Karpas-422 (cell line): ENCODE results near the gene RNU1-3. TPM values are rescaled to one million over a fixed set of nuclear protein-coding genes. Genes with fewer than 3 reads are reported as not detected.
"Not testable (repeated sequence)": the region's sequence is repeated elsewhere in the genome, so short reads cannot be mapped to it uniquely, and the experiment has no call there.

ENCODE experiments used
- DNase-seq: peaks from one replicate; pipeline ENCODE4 v3.0.0-alpha.2; 2015
- H2AFZ ChIP-seq: fragments of 200-600 bp; sonication (generic); 2 replicates; pipeline ENCODE4 v1.6.1; 2014; ENCODE audit warnings: antibody characterized with exemption, low read length, mixed read lengths
- H3K27ac ChIP-seq: fragments of 200-600 bp; sonication (generic); 2 replicates; pipeline ENCODE4 v1.5.1; 2014; ENCODE audit warnings: mild to moderate bottlenecking, low read length, moderate library complexity
- H3K27me3 ChIP-seq: fragments of 200-600 bp; sonication (generic); 2 replicates; pipeline ENCODE4 v1.6.1; 2014; ENCODE audit warnings: low read length, mixed read lengths
- H3K36me3 ChIP-seq: fragments of 200-600 bp; sonication (generic); 2 replicates; pipeline ENCODE4 v1.6.1; 2014; ENCODE audit warnings: low read length, mixed read lengths; ENCODE audit not compliant: insufficient read depth
- H3K4me1 ChIP-seq: fragments of 200-600 bp; sonication (generic); 2 replicates; pipeline ENCODE4 v1.6.1; 2014; ENCODE audit warnings: mild to moderate bottlenecking, low read length, mixed read lengths
- H3K4me2 ChIP-seq: fragments of 200-600 bp; sonication (generic); 2 replicates; pipeline ENCODE4 v1.6.1; 2014; ENCODE audit warnings: low read length, low read depth, mild to moderate bottlenecking; ENCODE audit not compliant: poor library complexity, severe bottlenecking
- H3K4me3 ChIP-seq: fragments of 200-600 bp; sonication (generic); 2 replicates; pipeline ENCODE4 v1.5.1; 2014; ENCODE audit warnings: mild to moderate bottlenecking, antibody characterized with exemption, low read length, mixed read lengths
- H3K79me2 ChIP-seq: fragments of 200-600 bp; sonication (generic); 2 replicates; pipeline ENCODE4 v1.6.1; 2014; ENCODE audit warnings: mild to moderate bottlenecking, low read length, mixed read lengths
- H3K9ac ChIP-seq: fragments of 200-600 bp; sonication (generic); 2 replicates; pipeline ENCODE4 v1.6.0; 2014; ENCODE audit warnings: low read length
- H3K9me2 ChIP-seq: fragments of 200-600 bp; sonication (generic), shearing (Covaris generic); replicated peaks from 2 replicates; pipeline ENCODE4 v1.6.0; 2014; ENCODE audit warnings: mild to moderate bottlenecking, low read length, moderate library complexity; ENCODE audit not compliant: insufficient read depth
- H3K9me3 ChIP-seq: fragments of 300-700, 200-600 bp; sonication (generic); 2 replicates; pipeline ENCODE4 v1.6.1; 2014; ENCODE audit warnings: low read length, mixed read lengths
- H4K20me1 ChIP-seq: fragments of 200-600 bp; sonication (generic); 2 replicates; pipeline ENCODE4 v1.6.1; 2014; ENCODE audit warnings: mild to moderate bottlenecking, antibody characterized with exemption, low read length, low read depth; ENCODE audit not compliant: insufficient read depth
- total RNA-seq: library from RNA; depleted of rRNA; stranded (reverse); fragments of >200 nt; shearing (Covaris generic); gene quantifications from 2 replicates; pipeline ENCODE4 v1.2.3, GENCODE V29; 2014; ENCODE audit warnings: low replicate concordance

The RNU1-3 gene
- total RNA-seq, 1 experiment from 2014 or later = under 0.01 TPM

- H3K9ac ChIP-seq, H3K79me2 ChIP-seq, H3K4me3 ChIP-seq, H3K36me3 ChIP-seq, H3K27me3 ChIP-seq, H2AFZ ChIP-seq, H3K4me2 ChIP-seq, H3K9me3 ChIP-seq, H4K20me1 ChIP-seq, H3K27ac ChIP-seq, H3K4me1 ChIP-seq, H3K9me2 ChIP-seq, DNase-seq: not testable (repeated sequence)
Observed at GRCh38 chr1:16700138-16700895, 33.6 kb upstream of the RNU1-3 start.

GRCh38 chr1:16699440-16699839 is 32.7 kb upstream of the RNU1-3 start:
- not testable (repeated sequence) for H4K20me1 ChIP-seq, H2AFZ ChIP-seq, DNase-seq, H3K27me3 ChIP-seq, H3K4me2 ChIP-seq, H3K36me3 ChIP-seq, H3K4me3 ChIP-seq, H3K9me3 ChIP-seq, H3K27ac ChIP-seq, H3K9me2 ChIP-seq, H3K9ac ChIP-seq, H3K4me1 ChIP-seq, H3K79me2 ChIP-seq

DNA sequence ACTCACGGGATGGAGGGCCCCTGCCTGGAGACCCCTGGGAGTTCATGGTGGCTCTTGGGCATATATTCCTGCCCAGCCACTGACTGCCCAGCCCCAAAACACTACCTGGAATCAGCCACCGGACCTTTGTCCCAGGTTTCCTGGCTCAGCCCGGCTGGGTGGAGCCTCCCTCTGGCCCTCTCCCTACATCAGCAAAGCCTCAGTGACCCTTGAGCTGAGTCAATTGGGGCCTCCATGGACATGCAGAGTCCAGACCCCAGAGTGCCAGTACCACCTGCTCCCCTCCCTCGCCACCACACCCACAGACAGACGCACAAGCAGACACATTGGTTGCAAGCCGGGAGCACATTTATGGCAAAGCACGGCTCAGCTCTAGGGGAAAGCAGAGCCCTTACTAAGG is 30.4 kb upstream of the RNU1-3 start:
- not testable (repeated sequence) for H3K4me2 ChIP-seq, H3K4me3 ChIP-seq, H3K9me2 ChIP-seq, DNase-seq, H3K9me3 ChIP-seq, H2AFZ ChIP-seq, H3K27ac ChIP-seq, H3K9ac ChIP-seq, H4K20me1 ChIP-seq, H3K79me2 ChIP-seq, H3K4me1 ChIP-seq, H3K27me3 ChIP-seq, H3K36me3 ChIP-seq

DNA sequence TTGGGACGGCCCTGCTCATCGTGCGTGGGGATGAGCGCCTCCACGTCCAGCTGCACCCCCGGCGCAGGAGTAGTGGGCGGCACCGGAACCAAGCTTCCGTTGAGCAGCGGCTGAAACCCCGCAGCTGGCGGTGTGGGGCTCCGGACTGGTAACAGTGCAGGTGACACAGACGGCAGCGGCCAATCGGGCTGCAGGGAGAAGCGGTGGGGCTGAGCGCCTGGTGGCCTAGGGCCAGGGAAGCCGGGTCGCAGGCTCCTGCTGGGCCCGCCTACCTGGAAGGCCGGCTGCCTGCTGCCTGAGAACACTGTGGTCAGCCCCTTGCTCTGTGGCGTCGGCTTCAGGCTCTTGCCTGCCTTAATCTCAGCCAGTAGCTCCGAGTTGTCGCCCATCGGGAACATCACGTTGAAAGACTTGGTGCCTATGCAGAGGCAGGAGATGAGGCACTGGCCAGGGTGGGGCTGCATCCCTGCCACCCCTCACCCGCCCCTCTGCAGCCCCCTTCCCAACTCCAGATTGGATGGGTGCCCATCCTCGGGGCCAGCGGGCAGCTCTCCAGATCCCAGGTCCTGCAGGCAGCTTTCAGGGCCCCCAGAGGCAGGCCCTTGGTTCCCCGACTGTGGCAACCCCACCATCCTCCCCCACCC is 29.9 kb upstream of the RNU1-3 start:
- not testable (repeated sequence) for H3K27me3 ChIP-seq, H3K9ac ChIP-seq, H3K9me2 ChIP-seq, H2AFZ ChIP-seq, H4K20me1 ChIP-seq, H3K36me3 ChIP-seq, H3K4me1 ChIP-seq, H3K9me3 ChIP-seq, H3K4me3 ChIP-seq, H3K4me2 ChIP-seq, H3K27ac ChIP-seq, DNase-seq, H3K79me2 ChIP-seq

DNA sequence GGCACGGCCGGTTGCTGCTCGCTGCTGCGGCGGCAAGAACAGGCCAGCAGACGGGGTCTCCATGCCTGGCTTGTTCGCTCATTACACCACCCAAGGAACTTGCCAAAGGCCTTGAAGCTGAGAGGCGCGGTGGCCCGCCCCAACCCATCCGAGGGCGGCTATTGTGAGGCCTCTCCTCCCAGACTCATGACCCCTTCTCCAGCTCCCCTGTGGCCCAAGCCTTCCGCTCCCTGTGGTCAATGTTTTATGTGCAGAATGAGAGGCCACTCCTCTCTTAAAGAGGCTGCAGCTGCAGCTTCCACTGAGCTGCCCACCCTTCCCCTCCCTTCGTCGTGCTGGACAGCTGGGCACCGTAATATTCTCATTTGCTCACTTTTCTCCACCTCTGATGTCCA is 27.6 kb upstream of the RNU1-3 start:
- H3K4me2 ChIP-seq, H3K4me3 ChIP-seq, H3K9me3 ChIP-seq, DNase-seq, H2AFZ ChIP-seq, H3K27me3 ChIP-seq, H3K79me2 ChIP-seq, H3K27ac ChIP-seq, H3K9ac ChIP-seq, H3K4me1 ChIP-seq, H3K36me3 ChIP-seq, H4K20me1 ChIP-seq, H3K9me2 ChIP-seq: not testable (repeated sequence)

- not testable (repeated sequence) for H4K20me1 ChIP-seq, H3K36me3 ChIP-seq, H3K27me3 ChIP-seq, H3K9ac ChIP-seq, H2AFZ ChIP-seq, H3K9me3 ChIP-seq, H3K27ac ChIP-seq, H3K4me3 ChIP-seq, H3K4me2 ChIP-seq, DNase-seq, H3K79me2 ChIP-seq, H3K9me2 ChIP-seq, H3K4me1 ChIP-seq
Observed at GRCh38 chr1:16693449-16694307, 26.9 kb upstream of the RNU1-3 start.

- H3K27me3 ChIP-seq, H2AFZ ChIP-seq, H3K9ac ChIP-seq, H3K4me2 ChIP-seq, H3K4me1 ChIP-seq, H3K36me3 ChIP-seq, DNase-seq, H3K9me3 ChIP-seq, H3K79me2 ChIP-seq, H4K20me1 ChIP-seq, H3K4me3 ChIP-seq, H3K27ac ChIP-seq, H3K9me2 ChIP-seq: not testable (repeated sequence)
Observed at GRCh38 chr1:16692717-16693448, 26.1 kb upstream of the RNU1-3 start.

- not testable (repeated sequence) for H3K9me2 ChIP-seq, H2AFZ ChIP-seq, H3K9me3 ChIP-seq, H4K20me1 ChIP-seq, H3K4me2 ChIP-seq, H3K36me3 ChIP-seq, H3K9ac ChIP-seq, H3K27ac ChIP-seq, DNase-seq, H3K4me3 ChIP-seq, H3K79me2 ChIP-seq, H3K4me1 ChIP-seq, H3K27me3 ChIP-seq
Observed at GRCh38 chr1:16692283-16692682, 25.5 kb upstream of the RNU1-3 start.
